Lower leg skin (tissue), 4 donors: ENCODE data around the gene C5AR1. TPM values are rescaled to one million over a fixed set of nuclear protein-coding genes. Genes with fewer than 3 reads are reported as not detected.
"Not testable (repeated sequence)": the region's sequence is repeated elsewhere in the genome, so short reads cannot be mapped to it uniquely, and the experiment has no call there.

Experiments
- DNase-seq, 2 donors: peaks; one replicate each; pipeline ENCODE4 v3.0.0-alpha.2; 2019; ENCODE audit warnings: low spot score in 2 of 2
- H3K4me3 ChIP-seq: fragments of 200-600 bp; sonication (generic); 2 replicates; pipeline ENCODE4 v1.5.1; 2017; ENCODE audit warnings: mild to moderate bottlenecking, low read depth; ENCODE audit not compliant: poor library complexity, severe bottlenecking
- CTCF ChIP-seq, 3 donors: fragments of 450-650 bp; IDR thresholded peaks; one replicate each; pipeline ENCODE4 v1.5.1; 2016; ENCODE audit warnings: antibody characterized with exemption in 3 of 3, mild to moderate bottlenecking in 3 of 3, moderate library complexity in 2 of 3
- POLR2A ChIP-seq, 2 donors: fragments of 450-650 bp; IDR thresholded peaks; one replicate each; pipeline ENCODE4 v1.6.1; 2016 to 2017; ENCODE audit warnings: antibody characterized with exemption in 2 of 2, mild to moderate bottlenecking in 1 of 2, moderate library complexity in 1 of 2
- WGBS, 2 donors: methylation state at CpG; one replicate each; pipeline ENCODE4 v1.1.5; 2018; 5-methylcytosine and 5-hydroxymethylcytosine counted together
- intact Hi-C: fragments of 100-400 bp; cut with DNase I; formaldehyde crosslinking; loops from one replicate; pipeline ENCODE4 v1.15.0; 2023; ENCODE audit warnings: low total_unique reads
- total RNA-seq, 4 donors: library from RNA; depleted of rRNA; stranded (reverse); fragments of >200 nt; gene quantifications; one replicate each; pipeline ENCODE4 v1.1.0, GENCODE V29; 2016

The C5AR1 gene
- total RNA-seq, 4 donors from 2014 or later = 1.1 to 3.7 (median 2.0) TPM

GRCh38 chr19:47341734-47342133 is 32.1 kb downstream of the C5AR1 start:
- TF ChIP-seq POLR2A (IDR thresholded peaks at IDR 0.05) (no peak), CTCF (IDR thresholded peaks at IDR 0.05) (no peak)
- WGBS, 2 donors = 92 to 93% methylated on average over 4 of the region's 4 CpGs
- no peak overlapping the region for H3K4me3 ChIP-seq
- intact Hi-C loops = no loop called here
- DNase-seq = no peak

DNA sequence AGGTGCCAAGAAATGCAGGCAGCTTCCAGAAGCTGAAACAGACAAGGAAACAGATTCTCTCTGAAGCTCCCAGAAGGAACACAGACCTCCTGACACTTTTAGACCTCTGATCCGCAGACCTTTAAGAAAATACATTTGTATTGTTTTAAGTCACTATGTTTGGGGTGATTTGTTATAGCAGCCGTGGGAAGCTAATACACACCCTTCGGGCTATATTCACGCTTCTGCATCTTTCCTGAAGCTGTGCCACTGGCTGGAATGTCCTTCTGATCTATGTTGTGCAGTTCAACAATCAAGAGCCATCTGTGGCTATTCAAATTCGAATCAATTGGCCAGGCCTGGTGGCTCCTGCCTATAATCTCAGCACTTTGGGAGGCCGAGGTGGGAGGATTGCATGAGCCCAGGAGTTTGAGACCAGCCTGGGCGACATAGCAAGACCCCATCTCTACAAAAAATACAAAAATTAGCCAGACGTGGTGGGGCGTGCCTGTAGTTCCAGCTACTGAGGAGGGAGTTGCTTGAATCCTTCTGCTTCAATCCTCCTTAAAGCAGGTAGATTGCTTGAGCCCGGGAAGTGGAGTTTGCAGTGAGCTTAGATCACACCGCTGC is 33.6 kb downstream of the C5AR1 start:
- intact Hi-C loops = no loop called here
- no peak overlapping the region for H3K4me3 ChIP-seq
- no peak for TF ChIP-seq POLR2A (IDR thresholded peaks at IDR 0.05)
- TF ChIP-seq CTCF (IDR thresholded peaks at IDR 0.05) = no peak
- DNase-seq = no peak
- WGBS, 2 donors = 88 to 89% methylated on average over 11 of the region's 11 CpGs

DNA sequence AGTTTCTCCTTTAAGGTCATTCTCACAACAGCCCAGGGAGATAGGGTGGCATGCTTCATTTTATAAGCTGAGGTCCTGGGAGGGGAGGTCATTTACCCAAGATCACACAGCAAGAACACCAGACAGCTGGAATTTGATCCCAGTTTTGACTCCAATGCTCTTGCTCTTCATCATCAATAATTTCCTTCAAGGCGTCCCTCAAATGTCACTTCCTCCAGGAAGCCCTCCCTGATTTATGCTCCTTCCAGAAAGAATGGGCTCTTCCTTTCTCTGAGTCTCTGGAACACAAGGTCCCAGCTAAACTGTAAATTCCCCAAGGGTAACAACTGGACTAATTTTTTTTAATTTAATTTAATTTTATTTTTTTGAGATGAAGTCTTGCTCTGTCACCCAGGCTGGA is 34.8 kb downstream of the C5AR1 start:
- WGBS, 2 donors = 81 to 97% methylated on average over 1 of the region's 1 CpG
- no peak overlapping the region for H3K4me3 ChIP-seq
- no peak for TF ChIP-seq CTCF (IDR thresholded peaks at IDR 0.05)
- no peak for TF ChIP-seq POLR2A (IDR thresholded peaks at IDR 0.05)
- no peak for DNase-seq
- intact Hi-C loops = no loop called here

DNA sequence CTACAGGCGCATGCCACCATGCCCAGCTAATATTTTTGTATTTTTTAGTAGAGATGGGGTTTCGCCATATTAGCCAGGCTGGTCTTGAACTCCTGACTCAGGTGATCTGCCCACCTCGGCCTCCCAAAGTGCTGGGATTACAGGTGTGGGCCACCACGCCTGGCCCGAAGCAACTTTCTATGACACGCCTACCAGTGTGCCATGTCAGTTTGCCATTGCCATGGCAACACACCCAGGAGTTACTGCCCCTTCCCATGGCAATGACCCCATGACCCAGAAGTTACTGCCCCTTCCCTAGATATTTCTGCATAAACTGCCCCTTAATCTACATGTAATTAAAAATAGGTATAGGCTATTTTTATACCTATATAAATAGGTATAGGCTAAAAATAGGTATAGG is 36.4 kb downstream of the C5AR1 start:
- 90 to 91% methylated on average over 6 of the region's 6 CpGs for WGBS, 2 donors
- DNase-seq, H3K4me3 ChIP-seq, intact Hi-C loops: not testable (repeated sequence)

- TF ChIP-seq POLR2A (IDR thresholded peaks at IDR 0.05) = peak in 1 of 2 donors; percentile 63
- TF ChIP-seq CTCF (IDR thresholded peaks at IDR 0.05) = peak in 1 of 3 donors; percentile 93
- intact Hi-C loops = no loop called here
- WGBS, 2 donors = 3 to 4% methylated on average over 55 to 63 of the region's 63 CpGs
- H3K4me3 ChIP-seq = peak within 1 kb of the TSS; percentile 85
- DNase-seq = peak; percentile 98 to 100
These were observed 39.4 kb downstream of the C5AR1 start, which contains the start of gene DHX34 for GRCh38 chr19:47348819-47349795. Gene DHX34 (plus strand): TSS chr19:47349315. CDS start chr19:47353031, 3,716 bp downstream.

GRCh38 chr19:47350630-47351029 is 41.0 kb downstream of the C5AR1 start:
- no peak overlapping the region for H3K4me3 ChIP-seq
- intact Hi-C loops = no loop called here
- WGBS, 2 donors = 88 to 92% methylated on average over 6 of the region's 6 CpGs
- TF ChIP-seq CTCF (IDR thresholded peaks at IDR 0.05) = no peak
- TF ChIP-seq POLR2A (IDR thresholded peaks at IDR 0.05) = no peak
- DNase-seq = no peak
